Stomach (tissue), 4 donors: ENCODE measurements around the gene KCNC1.

Experiments used
- POLR2A ChIP-seq, 4 donors: fragments of 450-650 bp; IDR thresholded peaks; one replicate each; pipeline ENCODE4 v1.6.1; 2016; ENCODE audit warnings: antibody characterized with exemption in 4 of 4, control low read depth in 2 of 4, mild to moderate bottlenecking in 1 of 4, moderate library complexity in 1 of 4
- TF ChIP-seq, protein P1 (sequence below), 7 experiments: fragments of 450-650 bp in 4 of 7; fragments of 200-600 bp in 3 of 7; sonication (generic) in 3 of 7; IDR thresholded peaks; one replicate each; pipeline ENCODE4 v1.5.1; 2016 to 2019; ENCODE audit warnings: antibody characterized with exemption in 7 of 7, control low read depth in 2 of 7, mild to moderate bottlenecking in 1 of 7

DNA sequence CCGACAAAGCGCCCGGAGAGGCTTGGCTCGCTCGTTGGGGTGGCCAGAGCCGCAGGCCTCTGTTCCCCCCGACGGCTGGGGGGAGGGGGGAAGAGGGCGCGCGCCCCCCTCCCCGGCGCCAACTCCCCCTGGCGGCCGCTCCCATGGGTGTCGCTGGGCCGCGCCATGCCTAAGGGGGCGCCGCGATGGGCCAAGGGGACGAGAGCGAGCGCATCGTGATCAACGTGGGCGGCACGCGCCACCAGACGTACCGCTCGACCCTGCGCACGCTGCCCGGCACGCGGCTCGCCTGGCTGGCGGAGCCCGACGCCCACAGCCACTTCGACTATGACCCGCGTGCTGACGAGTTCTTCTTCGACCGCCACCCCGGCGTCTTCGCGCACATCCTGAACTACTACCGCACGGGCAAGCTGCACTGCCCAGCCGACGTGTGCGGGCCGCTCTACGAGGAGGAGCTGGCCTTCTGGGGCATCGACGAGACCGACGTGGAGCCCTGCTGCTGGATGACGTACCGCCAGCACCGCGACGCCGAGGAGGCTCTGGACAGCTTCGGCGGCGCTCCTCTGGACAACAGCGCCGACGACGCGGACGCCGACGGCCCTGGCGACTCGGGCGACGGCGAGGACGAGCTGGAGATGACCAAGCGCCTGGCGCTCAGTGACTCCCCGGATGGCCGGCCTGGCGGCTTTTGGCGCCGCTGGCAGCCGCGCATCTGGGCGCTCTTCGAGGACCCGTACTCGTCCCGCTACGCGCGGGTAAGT, 1.4 kb downstream of the KCNC1 start:
- TF ChIP-seq, protein P1, sequence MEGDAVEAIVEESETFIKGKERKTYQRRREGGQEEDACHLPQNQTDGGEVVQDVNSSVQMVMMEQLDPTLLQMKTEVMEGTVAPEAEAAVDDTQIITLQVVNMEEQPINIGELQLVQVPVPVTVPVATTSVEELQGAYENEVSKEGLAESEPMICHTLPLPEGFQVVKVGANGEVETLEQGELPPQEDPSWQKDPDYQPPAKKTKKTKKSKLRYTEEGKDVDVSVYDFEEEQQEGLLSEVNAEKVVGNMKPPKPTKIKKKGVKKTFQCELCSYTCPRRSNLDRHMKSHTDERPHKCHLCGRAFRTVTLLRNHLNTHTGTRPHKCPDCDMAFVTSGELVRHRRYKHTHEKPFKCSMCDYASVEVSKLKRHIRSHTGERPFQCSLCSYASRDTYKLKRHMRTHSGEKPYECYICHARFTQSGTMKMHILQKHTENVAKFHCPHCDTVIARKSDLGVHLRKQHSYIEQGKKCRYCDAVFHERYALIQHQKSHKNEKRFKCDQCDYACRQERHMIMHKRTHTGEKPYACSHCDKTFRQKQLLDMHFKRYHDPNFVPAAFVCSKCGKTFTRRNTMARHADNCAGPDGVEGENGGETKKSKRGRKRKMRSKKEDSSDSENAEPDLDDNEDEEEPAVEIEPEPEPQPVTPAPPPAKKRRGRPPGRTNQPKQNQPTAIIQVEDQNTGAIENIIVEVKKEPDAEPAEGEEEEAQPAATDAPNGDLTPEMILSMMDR (IDR thresholded peaks at IDR 0.05) = no peak
- TF ChIP-seq POLR2A (IDR thresholded peaks at IDR 0.05) = no peak
